Measurements from ENCODE around the gene TENM4.

Gene TENM4

DNA sequence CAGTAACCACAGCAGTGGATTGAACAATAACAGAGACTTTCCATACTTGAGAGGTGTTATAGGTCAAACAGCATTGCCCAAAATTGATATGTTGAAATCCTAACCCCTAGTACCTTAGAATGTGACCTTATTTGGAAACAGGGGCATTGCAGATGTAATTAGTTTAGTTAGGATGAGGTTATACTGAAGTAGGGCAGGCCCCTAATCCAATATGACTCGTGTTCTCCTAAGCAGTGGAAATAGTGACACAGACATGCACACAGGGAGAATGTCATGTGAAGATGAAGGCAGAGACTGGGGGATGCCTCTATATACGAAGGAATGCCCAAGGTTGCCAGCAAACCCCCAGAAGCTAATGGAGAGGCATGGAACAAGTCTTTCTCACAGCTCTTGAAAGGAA lies 270.5 kb downstream of the TENM4 start:
- Histone ChIP-seq H3K4me3 (ENCODE audit: low read depth, low read length) (no peak overlapping the region), H3K27ac (ENCODE audit: extremely low read depth, low read depth, low read length) (no peak overlapping the region), H3K4me1 (ENCODE audit: control insufficient read depth, insufficient read depth, low read length) (no peaks in the 10 kb centered on the region), H3K9me3 (ENCODE audit: control insufficient read depth, insufficient read depth, low read depth, low read length) (no peaks in the 10 kb centered on the region), H3K36me3 (ENCODE audit: control insufficient read depth in 2 of 2, insufficient read depth in 1 of 2, low read length in 2 of 2) (no peaks in the 10 kb centered on the region)
- ChIA-PET CTCF (no interaction called here), POLR2A (no interaction called here)
- no peak for TF ChIP-seq ZNF354C (tag by site-specific recombination; IDR thresholded peaks at IDR 0.05; ENCODE audit: borderline replicate concordance, low read depth)
- no peak for TF ChIP-seq GLI4 (tag by site-specific recombination; IDR thresholded peaks at IDR 0.05)
- TF ChIP-seq ZNF426 (tag by site-specific recombination; IDR thresholded peaks at IDR 0.05) = no peak
- TF ChIP-seq, protein P1, sequence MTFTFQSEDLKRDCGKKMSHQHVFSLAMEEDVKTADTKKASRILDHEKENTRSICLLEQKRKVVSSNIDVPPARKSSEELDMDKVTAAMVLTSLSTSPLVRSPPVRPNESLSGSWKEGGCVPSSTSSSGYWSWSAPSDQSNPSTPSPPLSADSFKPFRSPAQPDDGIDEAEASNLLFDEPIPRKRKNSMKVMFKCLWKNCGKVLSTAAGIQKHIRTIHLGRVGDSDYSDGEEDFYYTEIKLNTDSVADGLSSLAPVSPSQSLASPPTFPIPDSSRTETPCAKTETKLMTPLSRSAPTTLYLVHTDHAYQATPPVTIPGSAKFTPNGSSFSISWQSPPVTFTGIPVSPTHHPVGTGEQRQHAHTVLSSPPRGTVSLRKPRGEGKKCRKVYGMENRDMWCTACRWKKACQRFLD (tag by site-specific recombination; IDR thresholded peaks at IDR 0.05) = no peak

DNA sequence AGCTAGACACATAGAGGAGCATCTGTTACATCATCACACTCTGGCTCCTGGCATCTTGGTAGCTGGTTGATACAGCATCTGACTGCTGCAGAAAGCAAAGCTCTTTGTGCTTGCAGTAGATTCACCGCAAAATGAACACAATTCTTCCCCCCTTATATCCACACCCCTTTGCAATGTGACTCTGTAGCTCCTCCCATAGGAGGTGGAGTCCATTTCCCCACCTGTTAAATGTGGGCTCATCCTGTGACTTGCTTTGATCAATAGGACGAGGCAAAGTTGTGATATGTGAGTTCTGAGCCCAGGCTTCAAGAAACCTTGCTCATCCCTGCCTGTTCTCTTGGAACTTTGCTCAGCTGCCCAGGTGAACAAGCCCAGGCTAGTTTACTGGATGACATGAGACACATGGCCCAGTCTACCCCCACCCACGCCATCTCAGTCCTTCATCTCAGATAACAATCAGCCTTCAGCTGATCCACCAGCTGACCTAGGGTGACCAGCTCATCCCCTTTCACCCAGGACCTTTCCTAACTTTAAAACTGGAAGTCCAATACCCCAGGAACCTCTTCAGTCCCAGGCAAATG lies 272.2 kb downstream of the TENM4 start:
- no peak overlapping the region for H3K4me3 ChIP-seq (ENCODE audit: low read depth, low read length)
- TF ChIP-seq FEZF1 (tag by site-specific recombination; IDR thresholded peaks at IDR 0.05) (no peak), ZNF146 (tag by site-specific recombination; IDR thresholded peaks at IDR 0.05) (no peak), GLI4 (tag by site-specific recombination; IDR thresholded peaks at IDR 0.05) (no peak), ZBTB20 (tag by site-specific recombination; IDR thresholded peaks at IDR 0.05) (no peak), ZNF610 (tag by site-specific recombination; IDR thresholded peaks at IDR 0.05; ENCODE audit: borderline replicate concordance) (no peak), ZNF10 (tag by site-specific recombination; IDR thresholded peaks at IDR 0.05) (no peak), RBAK (tag by site-specific recombination; IDR thresholded peaks at IDR 0.05) (no peak), ZNF571 (tag by site-specific recombination; IDR thresholded peaks at IDR 0.05) (no peak), ZNF391 (tag by site-specific recombination; IDR thresholded peaks at IDR 0.05; ENCODE audit: borderline replicate concordance, low read depth) (no peak), YY2 (tag by site-specific recombination; IDR thresholded peaks at IDR 0.05) (no peak), ZNF404 (tag by site-specific recombination; IDR thresholded peaks at IDR 0.05) (no peak), SCRT1 (tag by site-specific recombination; IDR thresholded peaks at IDR 0.05; ENCODE audit: borderline replicate concordance) (no peak), ZNF223 (tag by site-specific recombination; IDR thresholded peaks at IDR 0.05) (no peak), ZEB2 (tag by site-specific recombination; IDR thresholded peaks at IDR 0.05) (no peak)
- TF ChIP-seq, protein P2, sequence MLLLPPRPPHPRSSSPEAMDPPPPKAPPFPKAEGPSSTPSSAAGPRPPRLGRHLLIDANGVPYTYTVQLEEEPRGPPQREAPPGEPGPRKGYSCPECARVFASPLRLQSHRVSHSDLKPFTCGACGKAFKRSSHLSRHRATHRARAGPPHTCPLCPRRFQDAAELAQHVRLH (tag by site-specific recombination; IDR thresholded peaks at IDR 0.05) = no peak
- TF ChIP-seq, protein P3, sequence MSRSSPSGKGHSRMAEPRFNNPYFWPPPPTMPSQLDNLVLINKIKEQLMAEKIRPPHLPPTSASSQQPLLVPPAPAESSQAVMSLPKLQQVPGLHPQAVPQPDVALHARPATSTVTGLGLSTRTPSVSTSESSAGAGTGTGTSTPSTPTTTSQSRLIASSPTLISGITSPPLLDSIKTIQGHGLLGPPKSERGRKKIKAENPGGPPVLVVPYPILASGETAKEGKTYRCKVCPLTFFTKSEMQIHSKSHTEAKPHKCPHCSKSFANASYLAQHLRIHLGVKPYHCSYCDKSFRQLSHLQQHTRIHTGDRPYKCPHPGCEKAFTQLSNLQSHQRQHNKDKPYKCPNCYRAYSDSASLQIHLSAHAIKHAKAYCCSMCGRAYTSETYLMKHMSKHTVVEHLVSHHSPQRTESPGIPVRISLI (tag by site-specific recombination; IDR thresholded peaks at IDR 0.05) = no peak
- TF ChIP-seq, protein P4, sequence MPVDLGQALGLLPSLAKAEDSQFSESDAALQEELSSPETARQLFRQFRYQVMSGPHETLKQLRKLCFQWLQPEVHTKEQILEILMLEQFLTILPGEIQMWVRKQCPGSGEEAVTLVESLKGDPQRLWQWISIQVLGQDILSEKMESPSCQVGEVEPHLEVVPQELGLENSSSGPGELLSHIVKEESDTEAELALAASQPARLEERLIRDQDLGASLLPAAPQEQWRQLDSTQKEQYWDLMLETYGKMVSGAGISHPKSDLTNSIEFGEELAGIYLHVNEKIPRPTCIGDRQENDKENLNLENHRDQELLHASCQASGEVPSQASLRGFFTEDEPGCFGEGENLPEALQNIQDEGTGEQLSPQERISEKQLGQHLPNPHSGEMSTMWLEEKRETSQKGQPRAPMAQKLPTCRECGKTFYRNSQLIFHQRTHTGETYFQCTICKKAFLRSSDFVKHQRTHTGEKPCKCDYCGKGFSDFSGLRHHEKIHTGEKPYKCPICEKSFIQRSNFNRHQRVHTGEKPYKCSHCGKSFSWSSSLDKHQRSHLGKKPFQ (tag by site-specific recombination; IDR thresholded peaks at IDR 0.05) = no peak
- TF ChIP-seq, protein P5, sequence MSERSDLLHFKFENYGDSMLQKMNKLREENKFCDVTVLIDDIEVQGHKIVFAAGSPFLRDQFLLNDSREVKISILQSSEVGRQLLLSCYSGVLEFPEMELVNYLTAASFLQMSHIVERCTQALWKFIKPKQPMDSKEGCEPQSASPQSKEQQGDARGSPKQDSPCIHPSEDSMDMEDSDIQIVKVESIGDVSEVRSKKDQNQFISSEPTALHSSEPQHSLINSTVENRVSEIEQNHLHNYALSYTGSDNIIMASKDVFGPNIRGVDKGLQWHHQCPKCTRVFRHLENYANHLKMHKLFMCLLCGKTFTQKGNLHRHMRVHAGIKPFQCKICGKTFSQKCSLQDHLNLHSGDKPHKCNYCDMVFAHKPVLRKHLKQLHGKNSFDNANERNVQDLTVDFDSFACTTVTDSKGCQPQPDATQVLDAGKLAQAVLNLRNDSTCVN (tag by site-specific recombination; optimal IDR thresholded peaks at IDR 0.05) = no peak
- TF ChIP-seq, protein P6, sequence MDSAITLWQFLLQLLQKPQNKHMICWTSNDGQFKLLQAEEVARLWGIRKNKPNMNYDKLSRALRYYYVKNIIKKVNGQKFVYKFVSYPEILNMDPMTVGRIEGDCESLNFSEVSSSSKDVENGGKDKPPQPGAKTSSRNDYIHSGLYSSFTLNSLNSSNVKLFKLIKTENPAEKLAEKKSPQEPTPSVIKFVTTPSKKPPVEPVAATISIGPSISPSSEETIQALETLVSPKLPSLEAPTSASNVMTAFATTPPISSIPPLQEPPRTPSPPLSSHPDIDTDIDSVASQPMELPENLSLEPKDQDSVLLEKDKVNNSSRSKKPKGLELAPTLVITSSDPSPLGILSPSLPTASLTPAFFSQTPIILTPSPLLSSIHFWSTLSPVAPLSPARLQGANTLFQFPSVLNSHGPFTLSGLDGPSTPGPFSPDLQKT (IDR thresholded peaks at IDR 0.05; ENCODE audit: borderline replicate concordance, low read depth, low read length) = no peak
- no peaks in the 10 kb centered on the region for H3K9me3 ChIP-seq (ENCODE audit: control insufficient read depth, insufficient read depth, low read depth, low read length)
- no peaks in the 10 kb centered on the region for H3K4me1 ChIP-seq (ENCODE audit: control insufficient read depth, insufficient read depth, low read length)
- ChIA-PET CTCF (interaction anchor here (0.6 to 1.0 kb wide), 2 partner anchors 16 to 523 kb away, joined by 4 read pairs; no protein-coding TSS in a partner anchor), POLR2A (no interaction called here)
- H3K36me3 ChIP-seq (ENCODE audit: control insufficient read depth in 2 of 2, insufficient read depth in 1 of 2, low read length in 2 of 2) = no peaks in the 10 kb centered on the region
- H3K27ac ChIP-seq (ENCODE audit: extremely low read depth, low read depth, low read length) = no peak overlapping the region
